Heart left ventricle (tissue), 13 donors: Measurements from ENCODE around the gene TSC1.

Experiments used
- POLR2A ChIP-seq, 2 donors: fragments of 450-650 bp; IDR thresholded peaks; one replicate each; pipeline ENCODE4 v1.6.1; 2017; ENCODE audit warnings: antibody characterized with exemption in 2 of 2, mild to moderate bottlenecking in 2 of 2, moderate library complexity in 2 of 2
- TF ChIP-seq, protein P1 (sequence below), 12 donors: fragments of 200-600 bp; sonication (generic) in 4 of 12; IDR thresholded peaks; one replicate each; pipeline versions ENCODE4 v1.5.0 to v1.8.0; 2018 to 2022; ENCODE audit warnings: antibody characterized with exemption in 12 of 12, mild to moderate bottlenecking in 5 of 12
- donor health status: ischemic (EF 13 %, LVEDD 7.1; RV severe dilation, severe dysfunction).
- donor health status: DM: no; HTN: yes; CAD: no.
- donor health status: DM: no; HTN: no; CAD: no.
- donor health status: ischemic (EF 25% LVEDD 6.9; RV normal size, moderate dysfunction).
- donor health status: ischemic (EF 25% LVEDD 5.7; RV mildly dilated, moderate dysfunction).
- donor health status: ischemic (EF 35%, LVEDD 5.7; RV mildly dilated, moderate dysfunction).
- donor health status: nonischemic (EF 11% LVEDD 7.7; RV severe dilation, severe dysfunction).
- donor health status: DM: yes; HTN: yes; CAD: no.
- donor health status: PGD.
- donor health status: ischemic (EF 29% LVEDD 5.4; RV normal size, mild dysfunction).
- donor health status: nonischemic (EF 23%, LVEDD 6.1; RV moderate dilation, normal function).

GRCh38 chr9:132857616-132858342 is 86.6 kb downstream of the TSC1 start:
- no peak for TF ChIP-seq POLR2A (IDR thresholded peaks at IDR 0.05)
- TF ChIP-seq, protein P1, sequence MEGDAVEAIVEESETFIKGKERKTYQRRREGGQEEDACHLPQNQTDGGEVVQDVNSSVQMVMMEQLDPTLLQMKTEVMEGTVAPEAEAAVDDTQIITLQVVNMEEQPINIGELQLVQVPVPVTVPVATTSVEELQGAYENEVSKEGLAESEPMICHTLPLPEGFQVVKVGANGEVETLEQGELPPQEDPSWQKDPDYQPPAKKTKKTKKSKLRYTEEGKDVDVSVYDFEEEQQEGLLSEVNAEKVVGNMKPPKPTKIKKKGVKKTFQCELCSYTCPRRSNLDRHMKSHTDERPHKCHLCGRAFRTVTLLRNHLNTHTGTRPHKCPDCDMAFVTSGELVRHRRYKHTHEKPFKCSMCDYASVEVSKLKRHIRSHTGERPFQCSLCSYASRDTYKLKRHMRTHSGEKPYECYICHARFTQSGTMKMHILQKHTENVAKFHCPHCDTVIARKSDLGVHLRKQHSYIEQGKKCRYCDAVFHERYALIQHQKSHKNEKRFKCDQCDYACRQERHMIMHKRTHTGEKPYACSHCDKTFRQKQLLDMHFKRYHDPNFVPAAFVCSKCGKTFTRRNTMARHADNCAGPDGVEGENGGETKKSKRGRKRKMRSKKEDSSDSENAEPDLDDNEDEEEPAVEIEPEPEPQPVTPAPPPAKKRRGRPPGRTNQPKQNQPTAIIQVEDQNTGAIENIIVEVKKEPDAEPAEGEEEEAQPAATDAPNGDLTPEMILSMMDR (IDR thresholded peaks at IDR 0.05) = peak in 2 of 12 donors; percentile 22 to 26
